SKM-1 treated with dmso at 0.1 percent for 144 hours (cell line): ENCODE data around the gene KRT33B.

ENCODE experiments used
- DNase-seq: peaks from one replicate; lab custom pipeline; 2025; ENCODE audit not compliant: unreplicated experiment; lab: John Stamatoyannopoulos, UW

The KRT33B gene

DNA sequence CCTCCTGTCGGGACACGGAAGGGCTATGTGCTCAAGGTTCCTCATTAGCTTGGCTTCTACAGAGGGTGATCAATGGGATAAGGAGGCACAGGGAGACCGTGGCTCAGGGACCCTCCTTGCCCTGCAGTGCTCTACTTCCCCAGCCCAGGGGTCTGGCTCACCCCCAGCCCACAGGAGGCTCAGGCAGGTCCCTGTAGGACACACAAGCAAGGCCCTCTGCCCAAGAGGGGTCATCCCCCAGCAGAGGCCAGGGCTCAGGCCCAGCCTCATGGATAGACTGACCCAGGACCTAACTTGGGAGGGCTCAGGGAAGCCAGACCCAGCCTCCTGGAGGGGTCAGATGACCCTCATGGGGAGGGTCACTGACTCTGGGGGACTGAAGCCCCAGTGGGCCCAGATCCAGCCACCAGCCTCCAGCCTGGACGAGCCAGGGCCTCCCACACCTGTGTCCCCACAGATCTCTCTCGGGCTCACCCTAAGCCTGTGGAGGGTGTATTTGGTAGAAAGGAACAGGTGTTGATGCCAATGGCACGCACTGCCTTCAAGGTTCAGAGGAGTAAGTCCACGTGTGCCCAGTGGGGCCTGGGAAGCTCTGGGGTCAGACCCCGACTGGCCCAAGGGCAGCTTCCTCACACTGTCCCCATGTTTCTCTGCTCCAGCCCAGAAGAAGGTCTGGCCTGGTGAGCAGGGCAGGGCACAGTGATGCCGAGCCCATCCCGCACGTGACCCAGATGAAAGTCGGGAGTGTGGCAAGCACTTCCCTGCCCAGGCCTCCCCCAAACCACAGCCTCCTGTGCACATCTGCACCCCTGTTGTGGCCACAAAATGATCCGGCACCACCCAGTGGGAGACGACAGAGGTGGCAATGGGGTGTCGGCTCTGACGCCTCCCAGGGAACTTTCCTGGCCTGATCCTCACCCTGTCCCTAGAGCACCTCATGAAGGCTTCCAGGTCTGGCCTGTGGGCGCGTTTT is 43.2 kb downstream of the KRT33B start:
- DNase-seq = no peak

DNA sequence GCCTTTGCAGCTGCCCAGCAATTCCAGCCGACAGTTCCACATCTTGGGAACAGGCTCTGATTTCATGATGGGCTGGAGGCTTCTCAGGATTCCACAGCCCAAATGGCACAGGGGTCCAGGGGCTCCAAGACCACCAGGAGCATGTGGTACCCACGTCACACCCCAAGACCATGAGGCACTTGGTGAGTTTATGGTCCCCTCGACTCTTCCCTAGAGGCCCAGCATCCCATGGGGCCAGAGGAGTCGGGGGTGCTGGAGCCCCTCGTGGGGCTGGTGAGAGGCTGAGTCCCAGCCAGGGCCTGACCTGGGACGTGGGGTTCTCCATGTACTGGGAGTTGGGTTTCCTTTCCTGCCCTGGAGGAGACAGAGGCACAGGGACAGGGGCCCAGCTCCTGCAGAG is 44.0 kb downstream of the KRT33B start:
- no peak for DNase-seq

DNA sequence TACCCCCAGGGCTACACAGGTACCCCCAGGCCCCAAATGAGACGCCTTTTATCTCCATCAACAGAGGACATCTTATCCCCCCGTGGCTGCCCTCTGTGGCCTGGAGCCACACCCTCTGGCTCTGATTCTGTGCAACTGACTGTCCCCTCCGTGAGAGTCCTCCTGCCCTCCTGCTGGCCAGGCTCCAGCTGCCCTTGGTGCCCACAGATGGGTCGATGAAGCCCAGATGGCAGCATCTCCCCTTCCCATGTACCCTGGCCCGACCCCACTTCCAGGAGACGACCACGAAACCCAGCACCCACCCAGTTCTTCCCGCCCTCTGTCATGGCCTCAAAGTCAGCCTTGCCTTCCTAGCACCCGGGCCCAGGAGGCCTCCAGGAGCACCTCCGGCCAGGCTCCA is 44.5 kb downstream of the KRT33B start:
- no peak for DNase-seq

DNA sequence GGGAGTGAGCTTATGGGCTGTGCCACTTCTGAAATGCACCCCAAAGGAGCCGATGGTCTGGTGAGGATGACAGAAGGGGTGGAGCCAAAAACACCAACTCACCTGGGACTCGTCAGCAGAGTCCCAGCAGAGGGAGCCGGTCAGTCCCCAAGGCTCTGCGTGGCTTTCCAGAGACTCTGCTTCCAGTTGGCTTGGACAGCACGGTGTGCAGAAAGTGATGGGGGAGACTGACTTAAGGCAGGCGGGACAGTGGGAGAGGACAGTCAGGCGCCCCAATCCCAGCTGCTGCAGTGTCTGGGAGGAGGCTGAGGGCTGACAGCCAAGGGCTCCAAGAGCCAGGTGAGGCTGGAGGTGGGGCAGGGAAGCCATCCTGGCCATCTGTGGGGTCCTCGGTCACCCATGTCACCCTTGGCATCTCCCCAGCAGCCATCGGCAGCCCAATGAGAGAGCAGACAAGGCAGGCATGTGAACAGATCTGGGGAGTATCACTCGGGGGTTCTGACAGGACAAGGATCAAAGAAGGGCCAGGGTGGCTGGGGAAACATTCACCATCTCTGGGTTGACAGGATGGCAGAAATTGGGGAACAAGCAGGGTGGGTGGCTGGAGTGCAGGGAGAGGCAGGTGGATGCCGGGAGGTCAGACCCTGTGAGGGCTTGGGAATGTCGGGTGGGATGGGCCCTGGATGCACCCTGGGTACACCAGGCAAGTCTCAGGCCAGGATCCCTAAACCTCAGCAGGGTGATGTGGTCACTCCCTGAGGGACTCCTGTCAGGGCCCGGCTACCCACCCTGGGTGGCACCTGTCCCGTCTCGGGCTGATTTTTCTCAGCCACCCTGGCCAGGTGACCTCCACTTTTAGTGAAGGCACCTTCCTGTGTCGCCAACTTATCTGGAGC is 45.2 kb downstream of the KRT33B start:
- no peak for DNase-seq

DNA sequence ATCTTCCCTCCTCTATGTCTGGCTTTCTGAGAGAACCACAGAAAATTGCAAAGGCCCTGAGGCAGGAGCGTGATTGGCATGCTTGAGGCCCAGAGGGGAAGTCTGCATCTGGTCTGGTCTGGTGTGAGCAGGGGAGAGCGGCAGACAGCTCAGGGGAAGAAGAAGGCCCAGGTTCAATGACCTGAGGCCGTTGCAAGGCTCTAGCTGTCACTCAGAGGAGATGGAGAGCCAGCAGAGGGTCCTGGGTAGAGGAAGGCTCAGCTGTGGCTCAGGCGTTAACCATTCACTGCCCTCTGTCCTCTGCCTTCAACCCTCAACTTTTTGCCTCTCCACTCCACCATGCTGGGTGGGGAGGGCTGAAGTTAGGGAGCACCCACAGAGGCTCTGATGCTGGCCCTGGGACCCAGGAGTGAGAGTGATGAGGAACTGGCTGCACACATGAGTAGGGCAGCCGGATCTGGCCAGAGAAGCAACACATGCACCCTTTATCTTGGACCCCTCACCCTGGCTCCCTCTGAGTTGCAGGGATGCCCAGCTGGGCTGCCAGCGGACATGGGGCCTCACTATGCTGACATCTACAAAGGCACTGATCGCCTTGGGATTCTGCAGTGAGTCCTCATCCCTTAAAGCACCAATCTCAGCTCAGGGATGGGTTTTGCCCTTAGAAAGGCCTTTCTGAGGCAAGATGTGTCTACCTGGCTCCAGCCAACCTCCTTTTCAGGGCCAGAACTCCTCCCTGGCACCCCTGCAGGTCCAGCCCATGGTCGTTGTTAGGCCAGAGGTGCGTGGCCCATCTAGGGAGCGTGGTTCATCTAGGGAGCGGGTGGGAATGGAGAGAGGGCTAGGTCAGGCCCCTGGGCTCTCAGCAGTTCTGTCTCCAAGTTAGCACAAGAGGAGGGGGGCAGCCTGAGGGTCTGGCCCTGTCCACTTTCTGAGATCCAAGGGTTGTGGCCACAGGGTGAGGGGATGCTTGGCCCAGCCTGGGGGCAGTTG is 46.4 kb downstream of the KRT33B start:
- no peak for DNase-seq

DNA sequence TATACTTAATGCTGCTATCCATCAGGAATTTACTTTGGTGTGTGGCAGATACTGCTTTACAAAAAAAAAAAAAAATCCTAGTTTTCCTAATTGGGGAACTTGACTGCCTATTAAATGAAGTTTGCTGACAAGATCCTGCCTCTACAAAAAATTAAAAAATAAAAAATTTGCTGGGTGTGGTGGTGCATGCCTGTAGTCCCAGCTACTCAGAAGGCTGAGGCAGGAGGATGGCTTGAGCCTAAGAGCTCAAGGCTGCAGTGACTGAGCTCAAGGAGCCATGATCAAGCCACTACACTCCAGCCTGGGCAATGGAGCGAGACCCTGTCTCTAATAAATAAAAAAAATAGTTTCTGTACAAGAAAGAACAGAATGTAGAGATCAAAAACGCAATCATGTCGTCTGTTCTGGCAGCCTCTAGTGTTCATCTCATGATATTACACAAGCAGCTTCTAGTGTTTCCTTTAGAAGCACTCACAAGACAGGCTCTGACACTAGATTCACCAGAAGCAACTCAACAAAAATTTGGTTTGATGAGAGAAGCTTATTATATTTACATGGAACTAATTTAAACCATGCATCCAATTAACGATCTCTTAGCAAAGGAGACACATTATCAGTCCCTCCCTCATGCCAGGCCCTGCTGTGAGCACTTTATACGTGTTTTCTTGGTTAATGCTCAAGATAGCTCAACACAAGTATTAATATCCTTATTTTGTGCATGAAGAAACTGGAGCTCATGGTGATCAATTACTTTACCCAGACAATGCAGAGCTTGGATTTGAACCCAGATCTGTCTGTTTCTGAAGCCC is 47.3 kb downstream of the KRT33B start:
- no peak for DNase-seq

DNA sequence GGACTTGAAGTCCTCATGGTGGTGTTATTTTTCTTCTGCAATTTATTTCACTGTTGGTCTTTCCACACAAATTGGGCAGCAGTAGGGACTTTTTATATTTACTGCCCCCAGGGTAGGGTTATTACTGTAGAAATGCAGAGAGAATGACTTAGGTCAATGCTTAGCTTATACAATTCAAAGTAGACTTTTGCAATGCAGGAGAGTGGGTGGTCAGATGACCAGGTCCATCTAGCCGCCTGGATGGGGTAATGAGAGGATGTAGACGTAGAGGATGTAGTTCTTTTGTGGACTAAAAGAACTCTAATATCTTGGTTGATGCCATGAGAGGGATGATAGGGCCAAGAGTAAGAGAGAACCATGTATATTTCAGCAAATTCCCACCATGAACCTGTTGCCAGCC is 51.4 kb downstream of the KRT33B start:
- no peak for DNase-seq

DNA sequence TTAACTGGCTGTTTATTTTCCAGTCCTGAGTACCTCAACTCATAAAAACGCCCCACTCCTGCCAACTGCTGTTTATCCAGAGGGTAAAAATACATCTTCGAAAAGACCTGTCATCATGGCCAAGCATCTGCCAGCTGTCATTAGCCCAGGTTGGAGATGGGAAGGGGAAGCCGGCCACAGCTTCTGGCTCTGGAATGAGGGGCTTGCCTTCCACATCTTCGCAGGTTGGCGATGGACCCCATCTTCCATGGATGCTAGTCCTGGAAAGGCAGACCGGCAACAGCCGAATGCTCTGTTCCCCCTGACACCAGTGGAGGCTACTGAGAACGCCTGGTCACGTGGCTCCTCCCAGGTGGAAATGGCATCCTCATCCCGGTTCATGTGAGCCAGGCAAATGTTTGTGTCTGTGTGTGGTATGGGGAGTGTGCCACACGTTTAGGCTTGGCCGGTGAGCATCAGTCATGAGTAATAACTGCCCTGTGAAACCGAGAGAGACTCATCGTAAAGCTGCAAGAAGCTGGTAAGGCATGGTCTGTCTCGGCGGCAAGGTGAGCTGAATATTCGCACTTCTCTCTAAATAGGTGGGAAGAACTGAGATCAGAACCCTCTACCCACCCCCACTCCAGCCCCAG is 53.7 kb downstream of the KRT33B start:
- DNase-seq = no peak

DNA sequence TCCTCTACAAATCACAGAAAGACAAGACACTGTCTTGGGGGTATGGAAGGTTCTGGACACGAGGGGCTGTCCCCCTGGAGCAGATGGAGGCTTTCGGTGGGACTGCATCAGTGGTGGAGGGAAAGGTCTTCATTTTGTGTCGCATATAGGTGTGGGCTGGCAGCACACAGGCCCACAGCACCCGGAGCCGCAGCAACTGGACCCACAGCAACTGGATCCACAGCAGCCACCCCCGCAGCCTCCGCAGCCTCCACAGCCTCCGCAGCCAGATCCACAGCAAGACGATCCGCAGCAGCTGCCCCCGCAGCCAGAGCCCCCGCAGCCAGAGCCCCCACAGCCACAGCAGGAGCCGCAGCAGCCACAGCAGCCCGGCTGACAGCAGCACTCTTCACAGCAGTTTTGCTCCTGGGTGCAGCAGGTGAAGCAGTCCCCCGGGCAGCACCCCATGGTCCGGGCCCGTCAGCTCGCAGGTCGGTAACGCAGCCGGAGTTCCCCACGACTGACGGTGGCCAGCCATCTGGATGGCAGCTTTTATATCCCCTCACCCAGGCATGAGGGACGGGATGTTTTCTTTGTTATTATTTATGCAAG is 54.3 kb downstream of the KRT33B start, which contains the start of gene KRTAP17-1:
Gene KRTAP17-1 (minus strand): TSS at position 507 of the 591 bp plus-strand sequence. CDS start 60 bp downstream, at position 447.
- DNase-seq = no peak
